Stimulated activated CD4-positive, alpha-beta T cell treated with anti-CD3 and anti-CD28 coated beads, Interleukin-12 subunit alpha, Interleukin-12 subunit beta, amount 100 ng/mL, for 24 hours (primary cell): Measurements from ENCODE around the gene ADAMTS13.

Source experiments
- DNase-seq, 2 experiments: peaks; one replicate each; pipeline ENCODE4 v3.0.0-alpha.2; 2020; ENCODE audit warnings: low read depth in 2 of 2

The ADAMTS13 gene

GRCh38 chr9:133490201-133490681, 68.1 kb downstream of the ADAMTS13 start:
- no peak for DNase-seq

DNA sequence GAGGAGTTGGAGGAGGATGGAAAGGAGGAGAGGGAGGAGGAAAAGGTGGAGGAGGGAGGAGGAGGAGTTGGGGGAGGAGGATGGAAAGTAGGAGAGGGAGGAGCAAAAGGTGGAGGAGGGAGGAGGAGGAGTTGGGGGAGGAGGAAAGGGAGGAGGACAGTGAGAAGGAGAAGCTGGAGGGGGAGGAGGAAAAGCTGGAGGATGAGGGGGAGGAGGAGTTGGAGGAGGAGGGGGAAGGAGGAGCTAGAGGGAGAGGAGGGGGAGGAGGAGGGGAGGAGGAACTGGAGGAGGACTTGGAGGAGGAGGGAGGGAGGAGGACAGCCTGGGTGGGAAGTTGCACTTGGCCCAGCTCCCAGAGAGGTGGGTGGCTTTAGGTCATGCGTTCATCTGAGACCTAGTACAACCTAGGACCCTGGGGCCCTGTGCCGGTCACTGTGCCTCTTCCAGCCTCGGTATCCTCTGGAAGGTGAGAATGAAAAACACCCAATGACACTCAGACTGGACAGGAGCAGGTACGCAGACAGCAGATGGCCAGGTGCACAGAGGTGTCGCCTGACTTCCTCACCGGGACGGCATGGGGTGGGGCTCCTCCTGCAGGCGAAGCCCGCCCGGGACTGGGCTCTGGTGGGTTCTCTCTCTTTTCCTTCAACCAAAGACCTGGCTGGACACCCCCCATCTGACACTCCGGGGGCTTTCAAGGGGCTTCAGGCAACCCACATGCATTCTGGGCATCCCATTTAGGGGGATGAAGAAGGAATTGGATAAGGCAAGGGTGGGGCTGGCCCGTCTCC, 68.9 kb downstream of the ADAMTS13 start:
- no peak for DNase-seq

DNA sequence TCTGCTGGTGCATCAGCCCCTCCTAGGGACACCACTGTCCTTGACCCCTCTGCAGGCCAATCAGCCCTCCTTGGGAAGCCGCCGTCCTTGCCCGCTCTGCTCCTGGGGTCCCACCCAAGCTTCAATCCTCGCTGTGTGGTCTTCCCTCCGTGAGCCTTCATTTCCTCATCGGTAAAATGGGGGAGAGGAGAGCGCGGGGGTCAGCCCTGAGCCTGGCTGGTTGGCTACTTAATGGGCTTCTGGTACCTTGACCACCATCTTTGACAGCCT, 69.4 kb downstream of the ADAMTS13 start:
- no peak for DNase-seq

DNA sequence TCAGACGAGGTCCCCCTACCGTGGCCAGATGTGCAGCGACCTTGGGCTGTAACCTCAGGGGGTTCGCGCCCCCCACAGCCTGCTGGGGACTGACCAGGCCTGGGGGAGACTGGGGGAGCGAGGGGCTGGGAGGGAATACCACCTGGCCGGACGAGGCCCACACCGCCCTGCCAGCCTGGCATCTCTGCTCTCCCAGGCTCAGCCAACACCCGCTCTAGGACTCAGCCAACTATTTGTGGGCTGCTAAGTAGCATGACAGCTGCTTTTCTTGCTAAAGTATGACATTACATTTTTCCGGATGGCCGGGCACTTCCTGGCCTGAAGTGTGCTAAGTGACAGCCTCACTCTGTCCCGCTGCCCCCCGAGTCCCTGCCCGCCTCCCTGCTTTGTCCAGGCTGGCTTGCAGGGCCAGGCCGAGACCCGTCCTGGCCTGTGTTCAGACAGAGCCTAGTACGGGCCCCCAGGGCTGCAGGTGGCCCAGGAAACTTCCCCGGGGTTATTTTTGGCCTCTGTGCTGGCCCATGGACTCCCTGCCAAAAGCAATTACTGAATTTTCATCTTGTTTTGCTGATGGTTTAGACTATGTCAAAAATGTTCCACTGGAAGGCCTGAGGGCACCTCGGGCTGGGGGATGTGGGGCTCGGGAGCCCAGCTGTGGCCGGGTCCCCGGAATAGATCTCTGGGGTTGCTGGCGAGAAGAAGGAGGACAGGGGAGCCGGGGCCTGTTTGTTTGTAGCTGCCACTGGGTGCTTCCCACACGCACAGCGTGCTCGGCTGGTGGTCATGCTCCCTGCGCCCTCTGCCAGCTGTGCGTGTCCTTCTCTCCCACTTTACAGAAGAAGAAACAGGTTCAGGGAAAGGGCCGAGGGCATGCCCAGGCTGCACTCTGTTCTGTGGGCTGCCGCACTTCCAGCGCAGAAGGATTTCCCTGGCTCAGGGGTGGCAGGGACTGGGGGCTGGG, 70.2 kb downstream of the ADAMTS13 start:
- no peak for DNase-seq

GRCh38 chr9:133493428-133493827, 71.3 kb downstream of the ADAMTS13 start:
- no peak for DNase-seq

- no peak for DNase-seq
Observed at GRCh38 chr9:133493845-133494540, 71.8 kb downstream of the ADAMTS13 start.

- no peak for DNase-seq
Observed at GRCh38 chr9:133494636-133495326, 72.6 kb downstream of the ADAMTS13 start.

DNA sequence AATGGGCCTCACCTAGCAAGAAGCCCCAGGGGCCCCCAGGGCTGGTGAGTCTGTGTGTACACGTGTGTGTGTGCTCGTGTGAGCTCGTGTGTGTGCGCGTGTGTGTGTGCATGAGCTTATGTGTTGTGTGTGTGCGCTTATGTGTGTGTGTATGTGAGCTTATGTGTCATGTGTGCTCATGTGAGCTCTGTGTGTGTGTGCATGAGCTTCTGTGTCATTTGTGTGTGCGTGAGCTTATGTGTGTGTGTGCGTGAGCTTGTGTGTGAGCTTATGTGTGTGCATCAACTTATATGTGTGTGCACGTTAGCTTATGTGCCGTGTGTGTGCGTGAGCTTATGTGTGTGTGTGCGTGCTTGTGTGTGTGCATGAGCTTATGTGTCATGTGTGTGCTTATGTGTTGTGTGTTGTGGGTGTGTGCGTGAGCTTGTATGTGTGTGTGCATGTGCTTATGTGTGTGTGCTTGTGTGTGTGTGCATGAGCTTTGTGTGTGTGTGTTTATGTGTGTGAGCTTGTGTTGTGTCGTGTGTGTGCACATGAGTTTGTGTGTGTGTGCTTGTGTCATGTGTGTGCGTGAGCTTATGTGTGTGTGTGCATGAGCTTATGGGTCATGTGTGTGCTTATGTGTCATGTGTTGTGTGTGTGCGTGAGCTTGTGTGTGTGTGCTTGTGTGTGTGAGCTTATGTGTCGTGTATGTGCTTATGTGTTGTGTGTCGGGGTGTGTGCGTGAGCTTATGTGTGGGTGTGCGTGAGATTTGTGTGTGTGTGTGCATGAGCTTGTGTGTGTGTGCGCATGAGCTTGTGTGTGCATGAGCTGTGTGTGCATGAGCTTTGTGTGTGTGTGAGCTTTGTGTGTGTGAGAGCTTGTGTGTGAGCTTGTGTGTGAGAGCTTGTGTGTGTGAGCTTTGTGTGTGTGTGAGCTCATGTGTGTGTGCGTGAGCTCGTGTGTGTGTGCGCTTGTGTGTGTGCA, 73.4 kb downstream of the ADAMTS13 start:
- no peak for DNase-seq

DNA sequence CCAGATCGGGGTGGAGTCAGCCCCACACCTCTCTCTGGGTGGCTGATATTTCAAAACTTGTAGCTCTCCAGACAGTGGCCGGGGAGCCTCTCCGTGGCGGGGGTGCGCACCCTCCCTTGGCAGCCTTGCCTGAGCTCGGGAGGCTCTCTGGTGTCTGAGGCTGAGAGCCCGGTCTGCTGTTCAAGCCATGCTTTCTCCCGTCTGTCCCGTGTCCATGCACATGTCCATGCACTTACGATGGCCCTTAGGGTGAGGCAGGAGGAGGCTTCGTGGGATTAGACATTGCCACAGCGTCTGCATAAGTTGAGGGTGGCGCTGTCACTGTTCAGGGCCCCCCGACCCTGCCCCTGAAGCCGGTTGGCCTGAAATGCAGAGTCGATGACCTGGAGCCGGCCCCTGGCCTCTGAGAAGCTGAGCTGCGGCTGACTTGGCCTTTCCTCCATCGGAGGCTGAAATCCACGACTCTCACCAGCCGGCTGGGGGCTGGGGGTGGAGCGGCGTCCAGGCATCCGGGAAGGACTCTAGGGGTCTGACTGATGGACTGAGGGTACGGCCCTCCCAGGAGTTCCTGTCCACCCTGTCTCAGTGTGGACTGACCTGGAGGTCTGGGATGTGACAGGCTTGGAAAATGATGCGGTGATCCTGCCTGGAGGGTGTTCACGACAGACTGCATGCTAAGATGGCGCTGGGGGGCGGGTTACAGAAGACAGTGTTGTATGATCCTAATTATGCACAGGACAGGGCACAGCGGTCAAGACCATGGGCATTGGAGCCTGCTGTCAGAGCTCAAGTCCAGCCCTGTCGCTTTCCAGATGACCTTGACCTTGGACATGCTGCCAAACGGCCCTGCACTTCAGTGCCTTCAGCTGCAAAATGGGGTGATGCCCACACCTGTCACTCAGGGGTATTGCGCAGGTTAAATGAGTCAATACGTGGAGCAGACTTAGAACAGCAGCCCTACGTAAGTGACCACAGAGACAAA, 75.0 kb downstream of the ADAMTS13 start:
- no peak for DNase-seq

DNA sequence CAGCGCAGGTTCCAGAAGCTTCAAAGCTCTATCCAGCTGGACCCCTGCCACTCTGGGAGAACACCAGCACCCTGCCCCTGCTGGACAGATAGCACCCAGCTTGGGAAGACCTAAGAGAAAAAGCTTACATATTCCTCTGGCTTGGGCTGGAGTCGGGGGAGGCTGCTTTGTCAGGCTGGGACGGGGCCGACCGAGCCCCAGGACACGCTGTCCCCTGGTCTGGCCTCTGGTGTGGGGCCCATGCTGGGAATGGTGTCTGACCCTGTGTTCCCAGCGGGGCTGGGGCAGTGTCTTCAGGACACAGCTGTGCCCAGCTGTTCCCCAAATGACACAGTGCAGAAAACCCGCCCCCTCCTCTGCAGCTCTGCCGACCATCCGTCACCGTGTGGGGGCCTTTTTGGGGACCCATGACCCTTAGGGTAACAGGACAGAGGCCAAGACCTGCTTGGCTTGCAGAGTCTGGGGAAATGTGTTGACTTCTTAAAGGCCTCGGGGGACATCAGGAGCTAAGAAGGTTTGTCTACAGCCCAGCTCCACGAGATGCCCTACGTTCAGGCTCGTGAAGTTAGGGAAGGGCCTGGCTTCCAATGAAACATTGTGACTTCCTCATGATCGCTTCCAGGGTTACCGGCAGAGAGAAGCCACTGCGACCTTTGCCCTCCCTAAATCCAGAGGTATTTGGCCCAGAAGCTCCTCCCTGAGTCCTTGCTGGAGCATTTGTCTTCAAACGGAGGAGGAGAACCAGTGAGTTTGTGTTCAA, 77.1 kb downstream of the ADAMTS13 start:
- no peak for DNase-seq

DNA sequence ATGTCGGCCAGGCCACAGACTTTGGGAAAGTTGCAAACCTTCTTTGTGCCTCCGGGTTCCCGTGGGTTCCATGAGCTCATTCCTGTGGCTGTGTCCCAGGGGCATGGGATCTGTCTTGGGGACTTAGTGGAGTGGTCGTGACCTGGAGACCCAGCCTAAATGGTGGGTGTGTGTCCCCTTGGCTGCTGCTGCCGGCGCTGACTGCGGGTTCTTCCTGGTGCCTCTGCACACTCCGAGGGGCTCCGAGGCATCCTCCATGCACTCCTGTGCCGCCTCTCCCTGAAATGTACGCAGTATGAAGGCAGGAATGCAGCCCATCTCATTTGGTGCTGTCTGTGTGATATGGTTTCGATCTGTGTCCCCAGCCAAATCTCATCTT, 77.7 kb downstream of the ADAMTS13 start:
- no peak for DNase-seq

- DNase-seq = no peak
Observed at GRCh38 chr9:133502112-133502511, 79.9 kb downstream of the ADAMTS13 start.

- no peak for DNase-seq
Observed at GRCh38 chr9:133505186-133505830, 83.1 kb downstream of the ADAMTS13 start.

- DNase-seq = no peak
Observed at GRCh38 chr9:133505901-133506652, 83.9 kb downstream of the ADAMTS13 start.

GRCh38 chr9:133506653-133507038, 84.5 kb downstream of the ADAMTS13 start:
- DNase-seq = no peak

DNA sequence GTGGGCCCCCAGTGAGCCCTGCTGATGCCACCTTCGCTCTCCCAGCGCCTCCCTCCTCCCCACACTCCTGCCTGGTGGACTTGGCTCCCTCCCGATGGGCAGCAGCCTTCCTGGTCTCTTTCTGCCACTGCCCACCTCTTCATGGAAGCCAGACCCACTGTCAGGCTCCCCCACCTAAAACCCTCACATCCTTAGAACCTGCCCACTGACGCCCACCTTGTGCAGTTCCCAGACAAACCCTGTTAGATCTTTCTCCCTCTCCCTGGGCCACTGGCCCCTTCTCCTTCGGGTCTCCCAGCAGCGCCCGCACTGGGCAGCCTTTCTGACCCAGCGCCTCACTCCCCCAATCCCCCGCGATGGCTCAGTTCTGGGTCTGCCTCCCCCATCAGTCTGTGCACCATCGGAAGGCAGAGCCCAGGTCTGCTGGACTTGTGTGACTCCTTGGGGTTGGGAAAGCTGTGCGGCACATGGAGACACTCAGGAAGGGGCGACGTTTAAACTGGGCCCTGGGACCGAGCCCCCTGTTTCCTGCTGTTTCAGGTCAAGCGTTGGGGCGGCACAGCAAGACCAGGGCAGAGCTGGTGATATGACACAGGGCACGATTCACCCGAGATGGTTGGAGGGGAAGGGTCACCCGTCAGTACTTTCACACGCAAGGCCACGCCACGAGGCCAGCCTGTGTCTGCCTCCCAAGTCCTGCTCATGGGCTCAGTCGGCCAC, 85.2 kb downstream of the ADAMTS13 start:
- DNase-seq = no peak

DNA sequence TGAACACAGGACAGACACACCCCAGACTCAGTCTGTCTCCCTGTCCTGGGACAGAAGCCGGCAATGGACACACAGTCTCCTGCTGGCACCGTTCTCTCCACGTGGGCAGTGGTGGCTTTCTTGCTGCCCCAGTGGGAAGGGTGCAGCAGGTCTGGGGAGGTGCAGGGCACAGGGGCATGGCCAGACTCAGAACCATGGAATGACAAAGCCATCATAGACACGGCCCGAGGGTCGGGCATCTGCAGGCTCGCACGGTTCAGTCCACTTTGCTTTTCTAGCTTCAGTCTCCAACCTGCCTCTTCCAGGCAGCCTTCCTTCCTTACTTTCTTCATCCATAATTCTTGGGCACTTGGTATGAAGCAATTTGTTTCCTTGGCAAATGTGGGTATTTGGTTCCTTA, 85.9 kb downstream of the ADAMTS13 start:
- no peak for DNase-seq
